HG03460 (cell line): ENCODE results near the gene MAP2K5.
A peak's percentile ranks its signal among the peaks of the same experiment; 100 is the strongest.

ENCODE experiments used
- ATAC-seq: cut with Tn5 transposase; IDR thresholded peaks from one replicate; pipeline ENCODE4 v1.9.1; 2021; ENCODE audit not compliant: unreplicated experiment

Gene MAP2K5

GRCh38 chr15:67746450-67746849 is 203.9 kb downstream of the MAP2K5 start:
- ATAC-seq, result no peak

- ATAC-seq, result no peak
These were observed 205.4 kb downstream of the MAP2K5 start for GRCh38 chr15:67747921-67748320.

DNA sequence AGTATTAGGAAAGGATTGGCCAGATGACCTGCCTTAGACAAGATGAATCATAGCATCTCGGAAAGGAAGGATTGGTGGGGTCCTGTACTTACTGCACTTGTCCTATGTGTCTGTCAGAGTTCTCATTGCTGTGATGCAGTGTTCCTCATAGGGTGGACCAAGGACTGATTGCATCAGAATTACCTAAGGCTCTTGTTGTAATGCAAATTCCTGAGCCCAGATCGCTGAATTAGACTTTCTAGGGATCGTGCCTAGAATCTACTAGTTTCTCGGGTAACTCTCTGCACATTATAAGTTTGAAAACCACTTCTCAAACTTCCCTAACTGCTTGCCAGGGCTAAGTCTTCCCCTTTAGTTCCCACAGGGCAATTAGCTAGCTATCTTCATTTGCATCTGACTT is 207.9 kb downstream of the MAP2K5 start:
- no peak for ATAC-seq

- no peak for ATAC-seq
These were observed 211.4 kb downstream of the MAP2K5 start for GRCh38 chr15:67753891-67754290.

GRCh38 chr15:67755264-67755663 is 212.8 kb downstream of the MAP2K5 start:
- ATAC-seq, result no peak

- no peak for ATAC-seq
These were observed 213.4 kb downstream of the MAP2K5 start for GRCh38 chr15:67755936-67756335.

- no peak for ATAC-seq
These were observed 216.3 kb downstream of the MAP2K5 start for GRCh38 chr15:67758619-67759300.

- no peak for ATAC-seq
These were observed 218.4 kb downstream of the MAP2K5 start for GRCh38 chr15:67760901-67761300.

DNA sequence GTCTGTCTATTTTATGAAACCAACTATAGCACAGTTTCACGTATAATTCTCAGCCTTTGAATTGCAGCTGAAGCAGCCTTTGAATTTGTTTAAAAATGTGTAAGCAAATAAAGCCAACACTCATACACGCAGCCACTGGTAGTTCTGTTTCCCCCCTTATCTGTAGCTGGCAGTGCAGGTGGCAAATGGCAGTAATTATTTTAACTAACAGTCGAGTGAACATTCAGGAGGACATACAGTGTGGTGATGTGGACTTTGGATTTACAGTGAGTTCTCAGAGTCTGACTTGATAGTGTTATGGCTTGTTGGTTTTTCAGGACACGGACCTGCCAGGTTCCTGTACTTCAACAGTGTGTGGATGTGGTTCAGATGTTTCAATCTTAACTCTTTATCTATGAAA is 218.8 kb downstream of the MAP2K5 start:
- no peak for ATAC-seq

GRCh38 chr15:67762610-67763368 is 220.3 kb downstream of the MAP2K5 start:
- peak; percentile 85 for ATAC-seq

DNA sequence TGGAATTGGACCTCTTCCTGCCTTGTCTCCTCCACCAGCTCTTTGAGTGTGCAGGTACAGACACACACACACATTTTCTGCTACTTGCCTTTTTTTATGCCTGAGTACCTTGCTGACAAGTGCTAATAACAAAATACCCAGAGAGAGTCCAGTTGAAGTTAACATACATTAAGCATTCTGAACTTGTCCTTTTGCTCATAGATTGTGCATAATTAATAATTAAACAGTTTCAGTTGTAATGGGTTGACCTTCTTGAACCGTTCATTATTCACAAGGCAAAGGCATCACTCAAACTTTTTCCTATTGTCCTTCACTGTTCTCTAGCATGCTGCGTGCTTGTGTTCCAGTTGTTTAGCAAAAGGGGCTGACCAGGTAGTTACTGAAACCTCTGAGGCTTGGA is 223.2 kb downstream of the MAP2K5 start:
- no peak for ATAC-seq

GRCh38 chr15:67766968-67767367 is 224.5 kb downstream of the MAP2K5 start:
- ATAC-seq, result no peak

DNA sequence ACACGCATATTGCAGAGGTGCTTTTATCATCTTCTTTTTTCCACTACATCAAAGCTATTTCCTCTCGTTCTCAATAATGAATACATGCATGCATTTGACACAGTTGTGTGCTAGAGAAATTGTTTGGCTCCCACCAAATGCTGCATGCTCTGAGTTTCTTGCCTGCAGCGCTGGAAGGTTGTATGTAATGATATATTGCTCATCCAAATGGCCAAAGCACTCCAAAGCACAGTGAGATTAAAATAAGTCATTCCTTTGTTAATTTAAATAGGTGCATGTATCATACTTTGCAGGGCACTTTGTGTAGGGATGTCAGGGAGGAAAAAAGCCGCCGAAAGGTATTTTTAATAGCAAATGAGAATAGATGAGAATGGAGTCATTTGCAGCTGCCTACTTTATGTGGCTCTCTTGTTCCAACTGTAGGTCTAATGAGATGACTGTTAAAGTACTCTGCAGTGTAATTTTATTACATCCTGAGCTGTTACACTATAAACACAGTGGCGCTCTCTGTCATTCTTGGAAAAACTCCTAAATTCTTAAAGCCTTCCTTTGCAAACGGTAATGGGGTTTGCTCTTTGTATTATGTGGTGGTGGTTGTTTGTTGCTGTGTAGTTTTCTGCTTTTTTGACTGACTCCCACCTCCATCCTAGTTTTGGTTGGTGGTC is 225.9 kb downstream of the MAP2K5 start:
- no peak for ATAC-seq

DNA sequence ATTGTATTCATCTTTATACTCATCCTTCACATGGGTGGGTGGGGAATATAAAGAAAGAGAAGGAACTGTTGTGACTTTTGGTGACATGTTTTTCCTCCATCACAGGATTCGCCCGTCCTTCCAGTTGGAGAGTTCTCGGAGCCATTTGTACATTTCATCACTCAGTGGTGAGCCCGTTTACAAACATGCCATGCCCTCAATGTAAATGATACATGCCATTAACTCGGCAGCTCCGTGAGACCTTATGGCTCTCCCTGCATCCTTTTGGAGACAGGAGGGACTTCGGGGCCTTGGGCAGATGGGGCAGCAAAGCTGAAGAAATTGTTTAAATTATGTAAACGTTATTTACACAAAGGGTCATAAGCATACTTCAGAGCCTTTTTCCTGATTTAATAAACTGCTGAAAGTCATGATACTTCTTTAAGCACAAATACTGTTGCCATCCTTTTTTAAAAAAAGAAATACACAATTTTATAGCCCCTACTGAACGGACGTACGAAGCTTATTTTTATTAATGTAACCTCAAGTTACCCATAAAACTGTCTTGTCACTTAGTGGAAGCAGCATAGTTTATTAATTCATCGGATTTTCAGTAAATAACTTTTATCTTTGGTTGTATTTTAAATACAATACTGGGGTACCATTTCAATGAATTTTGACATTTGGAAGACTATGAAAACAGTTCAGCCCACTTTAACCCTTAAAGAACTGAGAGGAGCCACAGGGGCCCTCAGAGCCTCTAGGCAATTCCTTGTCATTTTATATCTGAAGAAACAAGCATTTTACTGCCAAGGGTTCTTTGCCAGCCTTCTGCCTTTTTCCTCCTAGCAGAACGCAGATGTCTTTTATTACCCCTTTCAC is 227.2 kb downstream of the MAP2K5 start:
- ATAC-seq, result no peak

GRCh38 chr15:67770358-67770628 is 227.8 kb downstream of the MAP2K5 start:
- no peak for ATAC-seq

DNA sequence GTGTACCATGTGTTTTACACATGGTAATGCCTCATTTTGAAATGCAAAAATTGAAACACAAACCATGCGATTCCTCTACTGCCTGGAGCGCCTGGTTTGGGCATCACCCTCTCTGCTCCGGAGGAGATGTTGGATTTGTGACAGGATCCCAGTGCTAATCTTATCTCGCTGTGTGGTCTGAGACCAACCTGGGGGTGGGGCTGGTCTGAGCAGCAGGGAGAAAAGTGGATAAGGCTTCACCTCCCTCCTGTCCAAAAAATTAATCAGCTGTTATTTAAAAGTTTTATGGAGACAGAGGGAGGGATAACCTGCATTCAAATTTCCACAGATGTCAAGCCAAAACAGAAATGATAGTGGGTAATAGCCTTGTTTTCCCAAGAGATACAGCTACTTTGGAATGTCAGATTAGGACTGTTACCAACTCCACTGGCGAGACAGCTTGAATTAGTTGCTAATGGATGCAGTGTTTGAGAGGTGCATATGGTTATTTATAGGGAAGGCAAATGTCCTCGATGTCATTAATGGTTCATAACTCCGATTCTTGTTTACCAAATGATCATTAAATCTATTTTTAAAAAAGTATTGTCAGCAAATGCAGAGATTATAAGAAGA is 228.8 kb downstream of the MAP2K5 start:
- no peak for ATAC-seq

GRCh38 chr15:67774626-67775025 is 232.1 kb downstream of the MAP2K5 start:
- ATAC-seq, result no peak

- ATAC-seq, result no peak
These were observed 232.7 kb downstream of the MAP2K5 start for GRCh38 chr15:67775250-67775649.

- ATAC-seq, result no peak
These were observed 233.5 kb downstream of the MAP2K5 start for GRCh38 chr15:67775998-67776397.

- ATAC-seq, result no peak
These were observed 234.1 kb downstream of the MAP2K5 start for GRCh38 chr15:67776600-67776999.

DNA sequence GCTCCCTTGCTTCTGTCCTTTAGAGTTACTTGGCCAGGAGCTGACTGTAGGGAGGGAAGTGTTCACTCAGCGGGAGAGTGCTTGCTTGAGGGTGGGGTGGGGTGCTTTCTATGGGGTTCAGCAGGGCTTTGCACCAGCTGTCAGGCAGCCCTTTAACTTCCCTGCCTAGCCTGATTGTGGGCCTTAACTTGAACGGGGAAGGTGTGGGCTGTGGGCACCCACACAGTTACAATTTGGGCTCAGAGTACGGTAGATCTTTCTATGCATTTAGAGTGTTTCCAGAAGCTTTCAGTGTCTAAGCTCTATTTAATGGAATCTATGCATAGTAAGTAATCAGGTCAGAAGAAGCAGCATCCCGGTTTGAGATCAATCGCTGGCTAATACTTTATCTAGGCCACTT is 234.6 kb downstream of the MAP2K5 start:
- ATAC-seq, result no peak
